Measurements from ENCODE around the gene NRG2.

NRG2 gene

GRCh38 chr5:139867581-139867980 lies 175.5 kb downstream of the NRG2 start:
- no peak for DNase-seq (ENCODE audit: insufficient read length)
- no peak for TF ChIP-seq TAF1 (IDR thresholded peaks at IDR 0.05; ENCODE audit: borderline replicate concordance, low read depth, low read length)
- TF ChIP-seq POLR2A (IDR thresholded peaks at IDR 0.05; ENCODE audit: low read depth, low read length) = no peak
- no peak for TF ChIP-seq POLR2AphosphoS5 (IDR thresholded peaks at IDR 0.05; ENCODE audit: low read depth, low read length)
- no peak for FAIRE-seq

DNA sequence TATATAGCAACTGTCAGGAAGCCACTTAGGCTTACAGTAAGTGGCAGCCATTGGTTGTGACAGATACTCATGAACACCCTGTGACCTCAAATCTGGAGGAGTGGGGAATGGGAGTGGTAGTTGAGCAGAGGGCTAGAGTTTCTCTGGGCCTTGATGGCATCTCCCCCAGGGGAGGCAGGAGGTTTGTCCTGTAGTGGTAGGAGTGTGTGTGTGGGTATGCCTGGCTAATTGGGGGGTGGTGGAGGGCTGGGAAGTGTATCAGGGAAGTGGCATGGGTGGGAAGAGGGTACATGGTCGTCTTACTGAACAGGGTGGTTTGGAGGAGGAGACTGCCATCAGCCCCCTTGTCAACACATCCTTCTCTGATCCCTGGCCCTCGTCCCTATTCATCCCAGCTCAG lies 176.0 kb downstream of the NRG2 start:
- no peak for TF ChIP-seq POLR2A (IDR thresholded peaks at IDR 0.05; ENCODE audit: low read depth, low read length)
- no peak for TF ChIP-seq POLR2AphosphoS5 (IDR thresholded peaks at IDR 0.05; ENCODE audit: low read depth, low read length)
- TF ChIP-seq TAF1 (IDR thresholded peaks at IDR 0.05; ENCODE audit: borderline replicate concordance, low read depth, low read length) = no peak
- FAIRE-seq = no peak
- no peak for DNase-seq (ENCODE audit: insufficient read length)

- TF ChIP-seq POLR2AphosphoS5 (IDR thresholded peaks at IDR 0.05; ENCODE audit: low read depth, low read length) (no peak), TAF1 (IDR thresholded peaks at IDR 0.05; ENCODE audit: borderline replicate concordance, low read depth, low read length) (no peak), POLR2A (IDR thresholded peaks at IDR 0.05; ENCODE audit: low read depth, low read length) (no peak)
- FAIRE-seq = no peak
These were observed 178.2 kb downstream of the NRG2 start for GRCh38 chr5:139864716-139865483.

GRCh38 chr5:139863855-139864558 lies 179.1 kb downstream of the NRG2 start:
- DNase-seq (ENCODE audit: insufficient read length) (peak; percentile 71), FAIRE-seq (peak; percentile 88)
- TF ChIP-seq POLR2A (IDR thresholded peaks at IDR 0.05; ENCODE audit: low read depth, low read length) (no peak), POLR2AphosphoS5 (IDR thresholded peaks at IDR 0.05; ENCODE audit: low read depth, low read length) (no peak), TAF1 (IDR thresholded peaks at IDR 0.05; ENCODE audit: borderline replicate concordance, low read depth, low read length) (no peak)

More at GRCh38 chr5:139864716-139865483, 178.2 kb downstream of the NRG2 start:
- no peak for DNase-seq (ENCODE audit: insufficient read length)

GRCh38 chr5:139863361-139863760 lies 179.7 kb downstream of the NRG2 start:
- no peak for FAIRE-seq
- no peak for DNase-seq (ENCODE audit: insufficient read length)

GRCh38 chr5:139862803-139863202 lies 180.3 kb downstream of the NRG2 start:
- no peak for DNase-seq (ENCODE audit: insufficient read length)
- FAIRE-seq = peak; percentile 42
- TF ChIP-seq POLR2AphosphoS5 (IDR thresholded peaks at IDR 0.05; ENCODE audit: low read depth, low read length) (no peak), POLR2A (IDR thresholded peaks at IDR 0.05; ENCODE audit: low read depth, low read length) (no peak), TAF1 (IDR thresholded peaks at IDR 0.05; ENCODE audit: borderline replicate concordance, low read depth, low read length) (no peak)

More at GRCh38 chr5:139863361-139863760, 179.7 kb downstream of the NRG2 start:
- no peak for TF ChIP-seq POLR2A (IDR thresholded peaks at IDR 0.05; ENCODE audit: low read depth, low read length)
- no peak for TF ChIP-seq POLR2AphosphoS5 (IDR thresholded peaks at IDR 0.05; ENCODE audit: low read depth, low read length)
- no peak for TF ChIP-seq TAF1 (IDR thresholded peaks at IDR 0.05; ENCODE audit: borderline replicate concordance, low read depth, low read length)

GRCh38 chr5:139862313-139862712 lies 180.8 kb downstream of the NRG2 start:
- DNase-seq (ENCODE audit: insufficient read length) (no peak), FAIRE-seq (peak; percentile 9)
- no peak for TF ChIP-seq POLR2A (IDR thresholded peaks at IDR 0.05; ENCODE audit: low read depth, low read length)
- no peak for TF ChIP-seq POLR2AphosphoS5 (IDR thresholded peaks at IDR 0.05; ENCODE audit: low read depth, low read length)
- TF ChIP-seq TAF1 (IDR thresholded peaks at IDR 0.05; ENCODE audit: borderline replicate concordance, low read depth, low read length) = no peak

GRCh38 chr5:139861889-139862207 lies 181.3 kb downstream of the NRG2 start:
- DNase-seq (ENCODE audit: insufficient read length) (no peak), FAIRE-seq (no peak)
- TF ChIP-seq TAF1 (IDR thresholded peaks at IDR 0.05; ENCODE audit: borderline replicate concordance, low read depth, low read length) = no peak
- no peak for TF ChIP-seq POLR2A (IDR thresholded peaks at IDR 0.05; ENCODE audit: low read depth, low read length)
- TF ChIP-seq POLR2AphosphoS5 (IDR thresholded peaks at IDR 0.05; ENCODE audit: low read depth, low read length) = no peak

- DNase-seq (ENCODE audit: insufficient read length) (no peak), FAIRE-seq (no peak)
- TF ChIP-seq POLR2A (IDR thresholded peaks at IDR 0.05; ENCODE audit: low read depth, low read length) (no peak), TAF1 (IDR thresholded peaks at IDR 0.05; ENCODE audit: borderline replicate concordance, low read depth, low read length) (no peak)
These were observed 181.8 kb downstream of the NRG2 start for GRCh38 chr5:139861021-139861888.

- DNase-seq (ENCODE audit: insufficient read length) (no peak), FAIRE-seq (no peak)
- TF ChIP-seq POLR2A (IDR thresholded peaks at IDR 0.05; ENCODE audit: low read depth, low read length) (no peak), POLR2AphosphoS5 (IDR thresholded peaks at IDR 0.05; ENCODE audit: low read depth, low read length) (no peak), TAF1 (IDR thresholded peaks at IDR 0.05; ENCODE audit: borderline replicate concordance, low read depth, low read length) (no peak)
These were observed 184.1 kb downstream of the NRG2 start for GRCh38 chr5:139859013-139859412.

GRCh38 chr5:139856714-139857113 lies 186.4 kb downstream of the NRG2 start:
- TF ChIP-seq POLR2A (IDR thresholded peaks at IDR 0.05; ENCODE audit: low read depth, low read length) (no peak), TAF1 (IDR thresholded peaks at IDR 0.05; ENCODE audit: borderline replicate concordance, low read depth, low read length) (no peak), POLR2AphosphoS5 (IDR thresholded peaks at IDR 0.05; ENCODE audit: low read depth, low read length) (no peak)
- FAIRE-seq (no peak), DNase-seq (ENCODE audit: insufficient read length) (no peak)
